CD4-positive, alpha-beta T cell treated with Interleukin-17A for 4 hours (primary cell): Measurements from ENCODE around the gene ZBTB17.

ENCODE experiments used
- DNase-seq: peaks from one replicate; pipeline ENCODE4 v3.0.0-alpha.2; 2020; ENCODE audit warnings: mixed read lengths

ZBTB17 gene

GRCh38 chr1:15958793-15959192, 17.1 kb downstream of the ZBTB17 start:
- DNase-seq, result no peak

GRCh38 chr1:15958111-15958510, 17.8 kb downstream of the ZBTB17 start:
- DNase-seq, result no peak

GRCh38 chr1:15957221-15958095, 18.4 kb downstream of the ZBTB17 start:
- no peak for DNase-seq

- no peak for DNase-seq
Observed at GRCh38 chr1:15956150-15956549, 19.8 kb downstream of the ZBTB17 start.

- no peak for DNase-seq
Observed at GRCh38 chr1:15955552-15955951, 20.3 kb downstream of the ZBTB17 start.

GRCh38 chr1:15954316-15954715, 21.6 kb downstream of the ZBTB17 start:
- DNase-seq, result no peak

GRCh38 chr1:15953791-15954241, 22.1 kb downstream of the ZBTB17 start:
- DNase-seq, result no peak

- no peak for DNase-seq
Observed at GRCh38 chr1:15953294-15953771, 22.6 kb downstream of the ZBTB17 start.

GRCh38 chr1:15952317-15953258, 23.3 kb downstream of the ZBTB17 start:
- DNase-seq, result peak; percentile 27

GRCh38 chr1:15951341-15952153, 24.4 kb downstream of the ZBTB17 start:
- no peak for DNase-seq

GRCh38 chr1:15950763-15951295, 25.1 kb downstream of the ZBTB17 start:
- DNase-seq, result peak; percentile 45

- DNase-seq, result no peak
Observed at GRCh38 chr1:15950302-15950701, 25.6 kb downstream of the ZBTB17 start.

GRCh38 chr1:15949453-15950245, 26.3 kb downstream of the ZBTB17 start:
- peak; percentile 87 for DNase-seq

- DNase-seq, result peak; percentile 23
Observed at GRCh38 chr1:15948595-15949452, 27.1 kb downstream of the ZBTB17 start.

- DNase-seq, result no peak
Observed at GRCh38 chr1:15948091-15948591, 27.8 kb downstream of the ZBTB17 start.

- no peak for DNase-seq
Observed at GRCh38 chr1:15947382-15948090, 28.4 kb downstream of the ZBTB17 start.

- DNase-seq, result no peak
Observed at GRCh38 chr1:15946571-15947381, 29.1 kb downstream of the ZBTB17 start.

- no peak for DNase-seq
Observed at GRCh38 chr1:15945832-15946448, 30.0 kb downstream of the ZBTB17 start.
